Activated naive CD8-positive, alpha-beta T cell treated with anti-CD3 and anti-CD28 coated beads, Interleukin-2, amount 10 ng/mL, durations not matched to agents 7 days and 5 days (primary cell): Measurements from ENCODE around the gene MAD1L1. TPM values are rescaled to one million over a fixed set of nuclear protein-coding genes. Genes with fewer than 3 reads are reported as not detected.
A peak's percentile ranks its signal among the peaks of the same experiment; 100 is the strongest.

Experiments used
- ATAC-seq: fragments of 150-1000 bp; cut with Tn5 transposase; one replicate; pipeline ENCODE4 v1.10.0; 2021; ENCODE audit warnings: low read depth, moderate library complexity
- POLR2A ChIA-PET: fragments of 350-600 bp; sonication (Branson Sonifier 250); formaldehyde crosslinking; loops from one replicate; lab custom pipeline; 2021; ENCODE audit warnings: antibody characterized with exemption; lab: Charles Lee
- DNase-seq: peaks from one replicate; pipeline ENCODE4 v3.0.0; 2021
- H3K27ac Mint-ChIP-seq: one replicate; pipeline ENCODE4 v1.8.0; 2022; ENCODE audit warnings: mild to moderate bottlenecking, mixed read lengths
- H3K27me3 Mint-ChIP-seq: one replicate; pipeline ENCODE4 v1.8.0; 2022; ENCODE audit warnings: mild to moderate bottlenecking, moderate library complexity, mixed read lengths
- H3K36me3 Mint-ChIP-seq: one replicate; pipeline ENCODE4 v1.8.0; 2021; ENCODE audit warnings: mild to moderate bottlenecking, mixed read lengths
- H3K4me1 Mint-ChIP-seq: one replicate; pipeline ENCODE4 v1.8.0; 2021; ENCODE audit warnings: mixed read lengths
- H3K4me3 Mint-ChIP-seq: one replicate; pipeline ENCODE4 v1.8.0; 2022; ENCODE audit warnings: mild to moderate bottlenecking, moderate library complexity, mixed read lengths
- H3K9me3 Mint-ChIP-seq: one replicate; pipeline ENCODE4 v1.8.0; 2021; ENCODE audit warnings: mixed read lengths
- total RNA-seq, 2 experiments: library from RNA; stranded (reverse); gene quantifications; one replicate each; pipeline ENCODE4 v1.2.3, GENCODE V29; 2021

MAD1L1 gene
- total RNA-seq, 2 experiments from 2014 or later, result 72.7 to 82.6 TPM

DNA sequence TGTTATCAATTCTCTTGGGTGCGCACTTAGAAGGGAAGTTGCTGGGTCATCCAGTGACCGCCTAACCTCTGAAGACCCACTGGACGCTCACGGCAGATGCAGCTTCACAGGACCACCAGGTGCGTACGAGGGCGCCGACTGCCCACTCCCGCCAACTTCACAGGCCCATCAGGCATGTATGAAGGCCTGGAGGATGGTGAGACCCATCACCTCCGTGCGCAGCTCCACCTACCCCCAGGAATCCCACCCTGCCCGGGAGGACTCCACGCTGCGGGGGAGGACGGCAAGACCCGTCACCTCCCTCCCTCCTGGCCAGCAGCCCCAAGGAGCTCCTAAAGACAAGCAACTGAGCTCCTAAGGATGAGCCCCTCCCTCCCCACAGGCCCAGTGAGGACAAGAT, 146.9 kb downstream of the MAD1L1 start:
- ATAC-seq (no peak), DNase-seq (no peak)
- POLR2A ChIA-PET, result interaction anchor here (0.5 to 1.5 kb wide), 2 partner anchors 52 to 334 kb away, joined by 3 read pairs; no protein-coding TSS in a partner anchor
- Mint-ChIP-seq H3K36me3 (peaks cover 4% of the 10 kb centered on the region), H3K4me1 (peaks cover 24% of the 10 kb centered on the region), H3K27me3 (no peaks in the 10 kb centered on the region), H3K9me3 (no peaks in the 10 kb centered on the region), H3K4me3 (no peak overlapping the region), H3K27ac (no peak overlapping the region)

DNA sequence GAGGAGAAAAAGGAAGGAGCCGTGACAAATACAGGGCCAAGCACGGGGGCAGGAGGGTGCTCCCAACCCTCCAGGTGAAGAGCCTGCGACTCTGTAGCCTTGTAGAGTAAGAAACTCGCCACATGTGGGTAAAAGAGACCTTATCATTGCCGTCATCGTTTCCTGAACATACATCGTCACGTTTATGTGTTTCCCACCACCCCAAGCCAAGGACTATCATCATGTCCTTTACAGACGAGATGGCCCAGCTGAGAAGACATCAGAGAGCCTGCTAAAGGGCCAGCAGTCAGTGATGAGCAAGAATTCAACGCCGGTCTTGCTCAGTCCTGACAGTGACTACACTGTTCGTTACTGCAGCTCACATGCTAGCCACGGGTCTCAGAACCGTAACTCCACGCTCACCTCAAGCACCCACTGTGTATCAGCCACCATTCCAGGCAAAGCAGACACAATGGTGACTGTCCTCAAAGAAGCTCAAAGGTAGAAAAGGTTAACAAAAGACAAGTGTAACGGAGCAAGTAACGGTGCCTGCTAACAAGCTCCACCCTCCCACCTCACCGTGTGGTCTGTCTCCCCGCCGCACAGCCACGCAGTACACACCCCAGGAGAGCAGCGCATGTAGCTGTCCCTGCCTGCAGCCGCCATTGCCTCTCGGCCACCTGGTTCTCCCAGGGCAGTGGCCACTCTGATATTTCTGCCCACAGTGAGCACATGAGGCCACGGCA, 147.8 kb downstream of the MAD1L1 start:
- Mint-ChIP-seq H3K4me1 (peaks cover 24% of the 10 kb centered on the region), H3K9me3 (no peaks in the 10 kb centered on the region), H3K36me3 (peaks cover 4% of the 10 kb centered on the region), H3K4me3 (peak overlapping the region; percentile 5), H3K27ac (no peak overlapping the region), H3K27me3 (no peaks in the 10 kb centered on the region)
- ATAC-seq, result peak; percentile 24
- POLR2A ChIA-PET, result interaction anchor here (0.5 to 1.5 kb wide), 2 partner anchors 53 to 335 kb away, joined by 3 read pairs; no protein-coding TSS in a partner anchor
- DNase-seq, result no peak

DNA sequence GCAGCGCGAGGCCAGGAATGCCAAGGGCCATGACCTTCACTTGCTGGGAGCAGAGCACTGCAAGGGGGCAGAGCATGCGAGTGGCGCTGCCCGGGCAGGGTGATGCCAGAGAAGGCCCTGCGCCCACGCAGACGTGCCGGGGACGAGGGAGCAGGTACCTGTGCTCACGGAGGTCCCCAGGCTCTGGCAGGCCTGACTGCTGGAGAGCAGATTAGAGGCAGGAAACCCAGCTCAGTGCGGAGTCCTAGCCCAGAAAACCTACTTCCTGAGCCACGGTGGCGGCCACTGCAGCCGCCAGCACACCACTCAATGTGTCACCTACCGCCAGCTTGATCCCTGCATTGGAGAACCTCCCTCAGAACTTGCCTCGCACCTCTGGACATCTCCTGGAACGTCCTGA, 148.4 kb downstream of the MAD1L1 start:
- Mint-ChIP-seq H3K9me3 (no peaks in the 10 kb centered on the region), H3K36me3 (peaks cover 4% of the 10 kb centered on the region), H3K27me3 (no peaks in the 10 kb centered on the region), H3K4me1 (peaks cover 28% of the 10 kb centered on the region), H3K27ac (no peak overlapping the region), H3K4me3 (peak overlapping the region; percentile 53)
- peak; percentile 87 for ATAC-seq
- POLR2A ChIA-PET, result interaction anchor here (0.6 kb wide), 1 partner anchor 585 kb away, joined by 4 read pairs; no protein-coding TSS in a partner anchor
- peak; percentile 61 for DNase-seq

DNA sequence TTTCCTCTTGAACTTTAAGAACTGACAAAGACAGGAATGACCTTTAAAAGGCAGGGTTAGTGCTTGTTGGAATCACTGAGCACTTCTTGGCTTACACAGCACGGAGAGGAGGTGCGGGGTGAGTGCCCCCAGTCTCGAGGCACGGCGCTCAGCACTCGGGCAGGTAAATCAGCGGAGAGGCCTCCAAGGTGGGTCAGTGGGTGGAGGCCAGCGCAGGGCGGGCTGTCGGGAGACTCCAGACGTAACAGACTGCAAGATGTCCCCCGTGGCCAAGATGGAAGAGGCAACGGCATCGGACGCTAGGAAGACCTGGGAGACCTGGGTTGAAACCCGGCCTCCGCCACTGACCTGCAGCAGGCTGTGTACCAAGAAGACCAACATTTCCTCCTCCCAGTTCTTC, 149.4 kb downstream of the MAD1L1 start:
- H3K9me3 Mint-ChIP-seq, result no peaks in the 10 kb centered on the region
- peaks cover 28% of the 10 kb centered on the region for H3K4me1 Mint-ChIP-seq
- POLR2A ChIA-PET, result no interaction called here
- peak overlapping the region; percentile 54 for H3K27ac Mint-ChIP-seq
- ATAC-seq, result no peak
- no peak for DNase-seq
- H3K36me3 Mint-ChIP-seq, result peaks cover 4% of the 10 kb centered on the region
- H3K4me3 Mint-ChIP-seq, result no peak overlapping the region
- no peaks in the 10 kb centered on the region for H3K27me3 Mint-ChIP-seq

DNA sequence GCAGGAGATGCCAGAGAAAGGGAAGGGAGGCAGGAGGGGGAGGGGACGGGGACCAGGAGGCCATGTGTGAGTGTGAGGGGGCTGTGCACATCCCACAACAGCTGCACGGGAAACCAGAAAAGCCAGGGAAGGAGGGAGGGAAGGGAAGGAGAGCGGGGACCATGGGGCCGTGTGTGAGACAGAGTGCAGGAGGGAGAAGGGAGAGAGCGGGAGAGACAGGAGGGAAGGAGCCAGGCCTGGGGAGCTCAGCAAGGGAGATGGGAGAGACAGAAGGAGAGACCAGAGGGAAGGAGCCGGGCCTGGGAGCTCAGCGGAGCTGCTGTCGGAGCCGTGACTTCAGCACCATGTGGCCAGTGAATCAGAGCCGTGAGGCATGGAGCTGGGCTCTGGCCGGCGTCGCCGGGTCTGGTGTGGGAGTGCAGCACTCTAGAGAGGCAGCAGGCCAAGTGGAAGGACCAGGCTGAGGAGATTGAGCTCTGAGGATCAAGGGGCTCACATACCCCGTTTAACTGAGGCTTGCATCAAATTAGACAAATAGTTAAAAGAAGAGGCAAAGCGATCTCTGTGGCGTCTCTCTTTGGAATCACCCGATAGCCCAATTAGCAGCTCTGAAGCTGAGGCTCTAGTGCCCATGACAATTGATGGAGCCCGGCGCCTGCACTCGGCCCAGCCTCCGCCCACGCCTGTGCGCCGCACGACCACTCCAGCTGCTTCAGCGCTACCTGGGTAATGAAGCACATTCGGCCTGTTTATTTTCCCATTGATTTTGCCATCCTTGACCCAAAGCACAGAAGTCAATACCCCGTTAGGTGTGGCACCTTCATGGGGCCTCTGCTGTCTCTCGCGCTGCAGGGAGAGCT, 150.4 kb downstream of the MAD1L1 start:
- DNase-seq (no peak), ATAC-seq (no peak)
- H3K27ac Mint-ChIP-seq, result no peak overlapping the region
- H3K4me3 Mint-ChIP-seq, result no peak overlapping the region
- H3K27me3 Mint-ChIP-seq, result no peaks in the 10 kb centered on the region
- H3K4me1 Mint-ChIP-seq, result peaks cover 24% of the 10 kb centered on the region
- H3K36me3 Mint-ChIP-seq, result peaks cover 4% of the 10 kb centered on the region
- H3K9me3 Mint-ChIP-seq, result no peaks in the 10 kb centered on the region
- POLR2A ChIA-PET, result no interaction called here

DNA sequence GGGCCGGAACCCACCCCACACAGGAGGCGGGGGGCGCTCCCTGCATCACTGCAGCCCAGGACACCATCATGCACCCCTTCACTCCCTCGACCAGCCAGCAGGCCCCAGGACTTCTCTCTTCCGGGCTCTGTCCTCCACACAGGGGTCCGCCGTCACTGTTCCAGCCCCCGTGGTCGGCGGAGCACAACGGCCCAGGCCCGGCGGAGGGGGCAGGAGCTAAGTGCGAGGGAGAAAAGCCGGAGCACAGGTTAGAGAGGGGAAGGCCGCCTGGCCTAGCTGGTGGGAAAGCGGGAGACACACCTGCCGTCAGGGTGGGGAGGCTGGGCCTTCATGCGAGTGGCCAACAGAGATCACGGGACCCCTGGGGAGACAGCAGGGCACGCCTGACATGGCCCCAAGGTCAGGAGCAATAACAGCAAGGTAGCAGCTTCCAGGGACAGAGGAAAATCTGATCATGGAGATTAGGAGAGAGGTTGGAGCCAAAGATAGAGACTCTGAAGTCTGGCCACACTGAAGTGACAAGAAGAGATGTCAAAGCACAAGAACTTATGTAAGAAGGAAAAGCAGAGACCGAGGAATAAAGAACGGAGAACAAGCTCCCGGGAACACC, 151.1 kb downstream of the MAD1L1 start:
- no peak for ATAC-seq
- H3K36me3 Mint-ChIP-seq, result peaks cover 4% of the 10 kb centered on the region

DNA sequence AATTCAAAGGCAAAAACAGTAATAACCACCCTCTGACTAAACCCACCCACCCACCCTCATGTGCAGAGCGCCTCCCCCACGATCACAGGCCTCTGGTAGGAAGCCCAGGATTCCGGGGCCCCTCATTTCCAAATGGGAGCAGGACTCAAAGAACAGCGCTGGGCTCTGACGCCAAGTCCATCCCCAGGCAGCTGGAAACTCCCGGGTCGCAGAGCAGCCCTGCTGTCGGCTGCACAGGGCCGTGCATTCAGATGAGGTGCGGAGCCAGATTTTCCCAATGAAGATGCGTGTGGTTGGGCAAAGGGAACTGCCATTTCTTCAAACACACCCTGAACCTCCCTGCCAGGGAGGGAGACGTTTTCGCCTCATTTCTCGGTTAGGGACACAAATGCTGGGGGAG, 152.3 kb downstream of the MAD1L1 start:
- Mint-ChIP-seq H3K27ac (no peak overlapping the region), H3K4me1 (peaks cover 24% of the 10 kb centered on the region), H3K4me3 (no peak overlapping the region), H3K36me3 (peaks cover 7% of the 10 kb centered on the region), H3K27me3 (no peaks in the 10 kb centered on the region), H3K9me3 (no peaks in the 10 kb centered on the region)
- ATAC-seq, result no peak
- DNase-seq, result no peak
- POLR2A ChIA-PET, result no interaction called here

More for the DNA sequence above, 151.1 kb downstream of the MAD1L1 start:
- peak overlapping the region; percentile 8 for H3K27ac Mint-ChIP-seq
- H3K27me3 Mint-ChIP-seq, result no peaks in the 10 kb centered on the region
- POLR2A ChIA-PET, result no interaction called here
- no peak overlapping the region for H3K4me3 Mint-ChIP-seq
- no peaks in the 10 kb centered on the region for H3K9me3 Mint-ChIP-seq
- H3K4me1 Mint-ChIP-seq, result peaks cover 24% of the 10 kb centered on the region
- DNase-seq, result no peak

DNA sequence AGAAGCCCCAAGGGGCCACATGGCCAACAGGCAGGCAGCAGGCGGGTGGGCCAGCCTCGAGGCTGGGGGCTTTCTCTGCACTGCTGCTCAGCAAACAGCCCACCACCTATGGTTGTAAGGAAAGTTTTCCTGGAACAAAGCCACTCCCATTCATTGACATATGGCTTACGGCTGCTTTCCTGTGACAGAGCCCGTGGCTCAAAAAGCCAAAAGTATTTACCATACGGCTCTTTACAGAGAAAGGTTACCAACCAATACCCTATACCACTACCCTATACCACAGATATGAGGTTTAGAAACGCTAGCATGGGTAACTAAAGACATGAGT, 152.7 kb downstream of the MAD1L1 start:
- H3K4me3 Mint-ChIP-seq, result no peak overlapping the region
- DNase-seq, result no peak
- no peak for ATAC-seq
- no peak overlapping the region for H3K27ac Mint-ChIP-seq
- H3K9me3 Mint-ChIP-seq, result no peaks in the 10 kb centered on the region
- H3K27me3 Mint-ChIP-seq, result no peaks in the 10 kb centered on the region
- H3K36me3 Mint-ChIP-seq, result peaks cover 7% of the 10 kb centered on the region
- POLR2A ChIA-PET, result no interaction called here
- peaks cover 20% of the 10 kb centered on the region for H3K4me1 Mint-ChIP-seq

DNA sequence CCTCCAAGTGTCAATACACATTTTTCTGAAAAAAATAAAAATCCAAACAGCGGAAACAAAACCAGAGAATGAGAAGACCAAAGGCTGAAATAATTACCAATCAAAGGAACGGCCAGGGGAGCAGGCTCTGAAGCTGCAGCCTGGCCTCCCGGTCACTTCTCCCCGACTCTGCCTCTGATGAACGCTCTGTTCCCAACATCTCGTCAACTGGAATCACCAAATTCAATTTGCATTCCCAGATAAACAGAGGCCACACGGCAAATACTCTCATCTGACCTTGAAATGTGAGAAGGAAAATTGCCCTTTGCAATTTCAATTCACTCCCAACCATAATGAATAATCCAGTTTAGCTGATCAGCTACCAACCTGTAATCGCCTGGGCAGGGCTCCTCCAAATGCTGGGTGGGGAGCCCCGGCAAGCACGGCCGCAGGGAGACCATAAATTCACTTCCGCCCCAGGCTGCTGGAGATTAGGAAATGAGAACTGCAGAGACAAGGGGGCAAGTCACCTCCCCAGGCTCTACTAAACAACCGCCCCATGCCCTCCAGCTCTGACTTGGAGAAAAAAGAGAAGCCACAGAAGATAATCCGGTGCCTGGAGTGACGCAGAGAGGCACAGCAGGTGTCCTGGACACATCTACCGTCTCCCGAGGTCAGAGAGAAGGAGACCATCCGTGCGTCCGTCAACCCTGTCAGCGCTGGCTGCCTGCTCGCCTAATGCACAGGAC, 153.2 kb downstream of the MAD1L1 start:
- Mint-ChIP-seq H3K4me1 (peaks cover 15% of the 10 kb centered on the region), H3K27me3 (no peaks in the 10 kb centered on the region), H3K4me3 (peak overlapping the region; percentile 20), H3K9me3 (no peaks in the 10 kb centered on the region), H3K27ac (no peak overlapping the region), H3K36me3 (peaks cover 7% of the 10 kb centered on the region)
- POLR2A ChIA-PET, result no interaction called here
- no peak for DNase-seq
- peak; percentile 38 for ATAC-seq

DNA sequence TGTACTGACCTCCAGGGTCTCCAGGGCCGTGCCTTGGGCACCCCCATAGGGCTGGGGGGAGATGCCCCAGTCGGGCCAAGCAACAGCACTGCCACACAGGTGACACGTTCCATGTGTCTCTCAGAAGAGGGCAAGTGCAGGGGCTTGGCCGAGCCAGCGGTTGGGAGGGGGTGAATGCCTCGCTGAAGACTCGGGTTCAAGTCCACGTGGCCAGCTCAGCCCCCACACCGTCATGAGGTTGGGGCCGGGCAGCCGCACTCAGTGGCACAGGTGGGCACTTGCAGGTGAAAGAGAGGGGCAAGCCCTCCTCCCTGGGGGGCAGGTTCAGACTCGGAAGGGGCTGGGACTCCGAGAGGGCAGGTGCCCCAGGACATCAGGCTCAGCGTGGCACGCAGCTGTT, 153.8 kb downstream of the MAD1L1 start:
- Mint-ChIP-seq H3K9me3 (no peaks in the 10 kb centered on the region), H3K27ac (no peak overlapping the region), H3K36me3 (peaks cover 7% of the 10 kb centered on the region), H3K4me3 (no peak overlapping the region), H3K27me3 (no peaks in the 10 kb centered on the region), H3K4me1 (peaks cover 9% of the 10 kb centered on the region)
- no peak for DNase-seq
- POLR2A ChIA-PET, result no interaction called here
- ATAC-seq, result no peak

DNA sequence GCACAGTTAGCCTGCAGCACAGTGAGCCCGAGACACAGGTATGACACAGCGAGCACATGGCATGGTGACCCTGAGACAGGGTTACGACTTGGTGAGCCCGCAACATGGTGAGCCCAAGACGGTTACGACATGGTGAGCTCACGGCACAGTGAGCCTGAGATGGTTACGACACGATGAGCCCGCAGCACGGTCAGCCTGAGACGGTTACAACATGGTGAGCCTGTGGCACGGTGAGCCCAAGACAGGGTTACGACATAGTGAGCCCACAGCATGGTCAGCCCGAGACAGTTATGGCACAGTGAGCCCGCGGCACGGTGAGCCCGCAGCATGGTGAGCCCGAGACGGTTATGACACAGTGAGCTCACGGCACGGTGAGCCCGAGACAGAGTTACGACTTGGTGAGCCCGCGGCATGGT, 156.1 kb downstream of the MAD1L1 start:
- Mint-ChIP-seq H3K4me3 (no peak overlapping the region), H3K27me3 (no peaks in the 10 kb centered on the region), H3K4me1 (peaks cover 8% of the 10 kb centered on the region), H3K9me3 (no peaks in the 10 kb centered on the region), H3K27ac (no peak overlapping the region), H3K36me3 (peaks cover 3% of the 10 kb centered on the region)
- POLR2A ChIA-PET, result no interaction called here
- no peak for ATAC-seq
- no peak for DNase-seq

DNA sequence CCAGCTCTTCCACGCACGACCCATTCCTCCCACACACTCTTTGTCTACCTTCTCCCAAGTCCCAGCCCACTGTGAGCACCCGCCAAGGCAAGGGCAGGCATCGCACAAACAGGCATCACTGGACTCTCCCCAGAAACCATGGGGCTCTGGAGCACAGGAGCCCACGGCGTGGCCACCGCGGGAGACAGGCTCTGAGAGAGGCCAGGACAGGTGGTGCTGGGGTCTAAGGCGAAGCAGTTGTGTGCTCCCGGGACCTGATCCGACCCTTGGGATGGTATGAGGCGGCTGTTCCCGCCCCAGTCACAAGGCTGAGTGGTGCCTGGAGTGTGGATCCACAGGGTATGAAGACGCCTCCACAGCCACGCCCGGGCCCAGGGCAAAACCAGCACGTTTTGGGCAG, 156.9 kb downstream of the MAD1L1 start:
- DNase-seq (no peak), ATAC-seq (no peak)
- peaks cover 3% of the 10 kb centered on the region for H3K36me3 Mint-ChIP-seq
- no peak overlapping the region for H3K27ac Mint-ChIP-seq
- no peak overlapping the region for H3K4me3 Mint-ChIP-seq
- peaks cover 9% of the 10 kb centered on the region for H3K4me1 Mint-ChIP-seq
- H3K9me3 Mint-ChIP-seq, result no peaks in the 10 kb centered on the region
- H3K27me3 Mint-ChIP-seq, result no peaks in the 10 kb centered on the region
- POLR2A ChIA-PET, result no interaction called here

DNA sequence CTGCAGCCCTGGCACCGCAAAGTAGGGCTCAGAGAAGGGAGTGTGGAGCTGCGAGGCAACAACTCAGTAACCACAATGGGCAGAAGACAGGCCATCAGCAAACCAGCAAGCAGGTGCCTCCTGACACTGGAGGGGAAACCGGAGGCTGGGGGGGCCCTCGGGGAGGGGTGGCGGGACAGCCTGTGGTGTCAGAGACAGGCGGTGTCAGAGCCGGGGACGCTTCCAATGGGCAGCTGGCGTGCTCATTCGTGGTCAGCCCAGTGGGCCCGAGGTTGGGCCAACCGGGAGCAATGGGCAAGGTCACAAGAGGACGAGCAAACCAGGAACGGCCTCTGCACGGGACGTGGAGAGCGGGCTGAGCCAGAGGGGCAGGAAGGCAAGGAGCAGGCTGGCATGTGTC, 158.1 kb downstream of the MAD1L1 start:
- ATAC-seq (no peak), DNase-seq (no peak)
- Mint-ChIP-seq H3K9me3 (no peaks in the 10 kb centered on the region), H3K4me1 (peaks cover 8% of the 10 kb centered on the region), H3K27me3 (no peaks in the 10 kb centered on the region), H3K36me3 (peaks cover 3% of the 10 kb centered on the region), H3K27ac (no peak overlapping the region), H3K4me3 (no peak overlapping the region)
- POLR2A ChIA-PET, result no interaction called here
